ENCODE measurements around the gene UBE2L6. TPM values are rescaled to one million over a fixed set of nuclear protein-coding genes. Genes with fewer than 3 reads are reported as not detected.

UBE2L6 gene
- total RNA-seq, 1 donor from 2014 or later = 120 TPM

DNA sequence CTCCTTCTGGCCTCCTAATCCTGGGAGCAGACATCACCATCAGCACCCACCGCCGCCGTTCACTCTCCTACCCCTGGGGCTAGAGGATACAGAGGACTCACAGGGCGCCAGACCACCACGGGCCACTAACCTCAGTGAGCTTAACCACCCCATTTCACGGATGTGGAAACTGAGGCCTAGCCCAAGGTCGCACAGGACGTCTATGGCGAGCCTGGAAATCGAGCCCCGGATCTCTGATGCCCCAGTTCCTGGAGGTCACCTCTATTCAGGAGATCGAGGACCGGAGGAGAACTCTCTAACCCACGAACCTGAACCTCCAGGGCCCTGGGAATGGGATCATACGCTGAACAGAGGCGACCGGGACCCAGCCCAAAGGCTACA is 37.3 kb downstream of the UBE2L6 start:
- Histone ChIP-seq H3K9me3 (no peaks in the 10 kb centered on the region), H3K27me3 (no peaks in the 10 kb centered on the region), H3K4me3 (peak overlapping the region; percentile 94), H3K36me3 (peaks cover 16% of the 10 kb centered on the region), H3K4me1 (peaks cover 15% of the 10 kb centered on the region), H3K27ac (peak overlapping the region; percentile 79)
- intact Hi-C loops (cut with DNase I) = no loop called here
- DNase-seq (no peak), ATAC-seq (no peak)
- TF ChIP-seq, protein P1, sequence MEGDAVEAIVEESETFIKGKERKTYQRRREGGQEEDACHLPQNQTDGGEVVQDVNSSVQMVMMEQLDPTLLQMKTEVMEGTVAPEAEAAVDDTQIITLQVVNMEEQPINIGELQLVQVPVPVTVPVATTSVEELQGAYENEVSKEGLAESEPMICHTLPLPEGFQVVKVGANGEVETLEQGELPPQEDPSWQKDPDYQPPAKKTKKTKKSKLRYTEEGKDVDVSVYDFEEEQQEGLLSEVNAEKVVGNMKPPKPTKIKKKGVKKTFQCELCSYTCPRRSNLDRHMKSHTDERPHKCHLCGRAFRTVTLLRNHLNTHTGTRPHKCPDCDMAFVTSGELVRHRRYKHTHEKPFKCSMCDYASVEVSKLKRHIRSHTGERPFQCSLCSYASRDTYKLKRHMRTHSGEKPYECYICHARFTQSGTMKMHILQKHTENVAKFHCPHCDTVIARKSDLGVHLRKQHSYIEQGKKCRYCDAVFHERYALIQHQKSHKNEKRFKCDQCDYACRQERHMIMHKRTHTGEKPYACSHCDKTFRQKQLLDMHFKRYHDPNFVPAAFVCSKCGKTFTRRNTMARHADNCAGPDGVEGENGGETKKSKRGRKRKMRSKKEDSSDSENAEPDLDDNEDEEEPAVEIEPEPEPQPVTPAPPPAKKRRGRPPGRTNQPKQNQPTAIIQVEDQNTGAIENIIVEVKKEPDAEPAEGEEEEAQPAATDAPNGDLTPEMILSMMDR (IDR thresholded peaks at IDR 0.05) = no peak

DNA sequence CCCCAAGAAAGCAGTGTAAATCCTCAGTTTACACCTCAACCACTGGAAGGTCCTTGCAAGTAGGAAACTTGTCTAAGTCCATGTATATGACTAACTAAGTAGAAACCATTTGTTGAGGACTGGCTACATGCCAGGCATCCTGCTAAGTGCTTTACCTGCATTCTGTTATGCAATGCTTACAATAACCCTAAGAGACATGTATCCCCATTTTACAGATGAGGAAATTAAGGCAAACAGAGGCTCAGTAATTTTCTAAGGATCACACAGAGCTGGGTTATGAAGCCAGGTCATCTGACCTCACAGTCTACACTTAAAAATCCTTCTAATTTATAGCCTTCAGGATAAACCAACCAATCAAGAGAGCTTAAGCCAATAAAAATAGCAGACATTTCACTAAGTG is 38.5 kb downstream of the UBE2L6 start:
- no peaks in the 10 kb centered on the region for H3K9me3 ChIP-seq
- ATAC-seq (no peak), DNase-seq (no peak)
- H3K4me1 ChIP-seq = peaks cover 15% of the 10 kb centered on the region
- H3K36me3 ChIP-seq = peaks cover 16% of the 10 kb centered on the region
- H3K27ac ChIP-seq = no peak overlapping the region
- TF ChIP-seq, protein P1 (IDR thresholded peaks at IDR 0.05) = no peak
- intact Hi-C loops (cut with DNase I) = loop anchor here (5.0 kb wide), 1 partner anchor 37 kb away; no protein-coding TSS in a partner anchor
- H3K27me3 ChIP-seq = no peaks in the 10 kb centered on the region
- H3K4me3 ChIP-seq = no peak overlapping the region

DNA sequence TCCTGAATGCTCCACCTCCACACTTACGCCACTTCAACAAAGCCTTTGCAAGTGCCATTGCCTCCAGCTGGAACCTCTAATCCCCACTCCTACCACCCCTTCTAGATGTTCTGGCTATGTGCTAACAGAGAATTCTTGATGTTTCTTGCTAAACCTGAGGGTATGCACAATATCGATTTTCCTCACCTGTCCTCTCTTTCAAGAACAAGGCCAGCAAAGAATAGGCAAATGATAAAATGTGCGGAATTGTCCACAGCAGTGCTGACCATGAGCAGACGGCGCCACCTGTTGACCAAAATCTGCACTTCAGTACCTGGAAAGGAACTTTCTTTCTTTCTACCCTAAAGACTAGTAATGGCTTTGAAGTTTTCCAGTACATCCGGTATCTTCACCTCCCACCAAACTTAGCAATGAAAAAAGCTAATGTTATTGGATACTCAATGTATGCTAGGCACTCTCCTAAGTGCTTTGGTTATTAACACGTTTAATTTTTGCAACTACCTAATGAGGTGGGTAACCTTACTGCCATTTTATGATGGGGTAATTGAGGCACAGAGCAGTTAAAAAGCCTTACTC is 40.3 kb downstream of the UBE2L6 start:
- intact Hi-C loops (cut with DNase I) = loop anchor here (5.0 kb wide), 1 partner anchor 35 kb away; no protein-coding TSS in a partner anchor
- peak; percentile 45 for ATAC-seq
- no peak overlapping the region for H3K27ac ChIP-seq
- no peaks in the 10 kb centered on the region for H3K27me3 ChIP-seq
- peaks cover 15% of the 10 kb centered on the region for H3K4me1 ChIP-seq
- H3K36me3 ChIP-seq = peaks cover 16% of the 10 kb centered on the region
- no peak for DNase-seq
- no peaks in the 10 kb centered on the region for H3K9me3 ChIP-seq
- TF ChIP-seq, protein P1 (IDR thresholded peaks at IDR 0.05) = peak; percentile 95
- H3K4me3 ChIP-seq = no peak overlapping the region

DNA sequence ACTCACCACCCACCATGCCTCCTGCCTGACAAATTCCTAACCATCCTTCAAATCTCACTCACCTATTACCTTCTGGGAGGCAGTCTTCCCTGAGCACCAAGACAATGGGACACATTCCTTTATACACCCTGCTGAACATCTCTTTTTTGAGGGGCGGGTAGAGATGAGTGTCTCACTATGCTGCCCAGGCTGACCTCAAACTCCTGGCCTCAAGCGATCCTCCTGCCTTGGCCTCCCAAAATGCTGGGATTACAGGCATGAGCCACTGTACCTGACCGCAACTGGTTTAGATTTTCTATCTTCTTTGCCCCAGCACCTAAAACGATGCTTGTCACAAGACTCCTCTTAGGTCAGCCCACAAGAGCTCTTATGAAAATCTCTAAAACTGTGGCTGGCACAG is 44.1 kb downstream of the UBE2L6 start:
- DNase-seq = no peak
- H3K36me3 ChIP-seq = peaks cover 9% of the 10 kb centered on the region
- ATAC-seq = no peak
- intact Hi-C loops (cut with DNase I) = no loop called here
- no peaks in the 10 kb centered on the region for H3K27me3 ChIP-seq
- H3K4me1 ChIP-seq = no peaks in the 10 kb centered on the region
- H3K27ac ChIP-seq = no peak overlapping the region
- no peaks in the 10 kb centered on the region for H3K9me3 ChIP-seq
- H3K4me3 ChIP-seq = no peak overlapping the region
- TF ChIP-seq, protein P1 (IDR thresholded peaks at IDR 0.05) = no peak

DNA sequence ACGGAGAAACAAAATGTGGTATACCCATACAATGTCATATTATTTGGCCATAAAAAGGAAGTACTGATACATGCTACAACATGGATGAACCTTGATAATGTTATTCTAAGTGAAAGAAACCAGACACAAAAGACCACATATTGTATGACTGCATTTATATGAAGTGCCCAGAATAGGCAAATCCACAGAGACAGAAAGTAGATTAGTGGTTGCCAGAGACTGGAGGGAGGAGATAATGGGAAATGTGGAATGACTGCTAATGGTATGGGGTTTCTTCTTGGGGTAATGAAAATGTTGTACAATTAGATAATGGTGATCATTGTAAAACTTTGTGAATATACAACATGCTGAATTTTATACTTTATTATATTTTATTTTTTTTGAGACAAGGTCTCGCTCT is 46.4 kb downstream of the UBE2L6 start:
- Histone ChIP-seq H3K4me3 (no peak overlapping the region), H3K9me3 (no peaks in the 10 kb centered on the region), H3K36me3 (no peaks in the 10 kb centered on the region), H3K27me3 (no peaks in the 10 kb centered on the region), H3K27ac (no peak overlapping the region), H3K4me1 (no peaks in the 10 kb centered on the region)
- DNase-seq (no peak), ATAC-seq (no peak)
- intact Hi-C loops (cut with DNase I) = no loop called here
- TF ChIP-seq, protein P1 (IDR thresholded peaks at IDR 0.05) = no peak

DNA sequence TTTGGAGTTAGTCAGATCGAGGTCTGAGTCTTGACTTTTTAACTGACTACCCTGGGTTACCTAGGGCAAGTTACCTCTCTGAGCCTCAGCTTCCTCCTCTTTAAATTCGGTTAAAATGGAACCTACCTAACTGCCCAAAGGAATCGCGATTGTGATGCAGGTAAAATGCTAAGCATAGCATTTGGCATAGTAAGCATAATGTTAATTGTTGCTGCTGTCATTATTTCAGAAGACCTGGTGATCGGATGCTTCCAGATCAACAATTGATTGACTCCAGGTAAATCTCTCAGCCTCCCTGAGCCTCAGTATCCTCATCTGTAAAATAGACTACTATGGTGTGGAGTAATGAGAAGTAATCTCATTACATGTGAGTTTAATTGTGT is 51.4 kb downstream of the UBE2L6 start:
- intact Hi-C loops (cut with DNase I) = no loop called here
- H3K27ac ChIP-seq = peak overlapping the region; percentile 65
- ATAC-seq = no peak
- H3K27me3 ChIP-seq = no peaks in the 10 kb centered on the region
- TF ChIP-seq, protein P1 (IDR thresholded peaks at IDR 0.05) = no peak
- peak overlapping the region; percentile 97 for H3K4me3 ChIP-seq
- H3K4me1 ChIP-seq = peaks cover 12% of the 10 kb centered on the region
- H3K9me3 ChIP-seq = no peaks in the 10 kb centered on the region
- no peak for DNase-seq
- H3K36me3 ChIP-seq = no peaks in the 10 kb centered on the region
